Activated effector memory CD4-positive, alpha-beta T cell treated with anti-CD3 and anti-CD28 coated beads, Interleukin-2, amount 50 U/mL, for 16 hours (primary cell): ENCODE measurements around the gene KREMEN2.
A peak's percentile ranks its signal among the peaks of the same experiment; 100 is the strongest.

ENCODE experiments used
- DNase-seq: peaks from one replicate; pipeline ENCODE4 v3.0.0-alpha.2; 2020

KREMEN2 gene

DNA sequence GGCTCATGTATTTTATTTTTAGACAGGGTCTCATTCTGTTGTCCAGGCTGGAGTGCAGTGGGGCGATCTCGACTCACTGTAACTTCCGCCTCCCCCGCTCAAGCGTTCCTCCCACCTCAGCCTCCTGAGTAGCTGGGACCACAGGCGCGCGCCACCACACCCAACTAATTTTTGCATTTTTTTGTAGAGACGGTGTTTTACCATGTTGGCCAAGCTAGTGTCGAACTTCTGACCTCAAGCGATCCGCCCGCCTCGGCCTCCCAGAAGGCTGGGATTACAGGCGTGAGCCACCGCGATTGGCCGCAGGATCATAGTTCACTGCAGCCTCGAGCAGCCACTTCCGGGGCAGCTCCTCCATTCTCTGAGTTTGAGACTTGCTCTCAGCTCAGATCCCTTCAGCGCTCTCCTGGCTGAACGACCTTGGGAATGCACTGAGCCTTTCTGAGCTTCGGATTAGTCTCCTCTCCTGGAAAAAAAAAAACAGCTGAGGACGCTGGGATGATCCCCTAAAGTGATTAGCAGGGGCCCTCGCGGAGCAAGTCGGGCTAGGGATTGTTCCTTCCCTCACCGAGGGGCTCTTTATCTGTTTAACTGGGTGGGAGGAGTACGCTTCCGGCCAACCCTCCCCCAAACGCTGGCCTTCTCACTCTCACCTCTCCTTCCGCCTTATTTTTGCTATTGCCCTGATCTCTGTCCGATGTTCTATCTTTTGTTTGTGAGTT is 17.3 kb downstream of the KREMEN2 start:
- DNase-seq = no peak

DNA sequence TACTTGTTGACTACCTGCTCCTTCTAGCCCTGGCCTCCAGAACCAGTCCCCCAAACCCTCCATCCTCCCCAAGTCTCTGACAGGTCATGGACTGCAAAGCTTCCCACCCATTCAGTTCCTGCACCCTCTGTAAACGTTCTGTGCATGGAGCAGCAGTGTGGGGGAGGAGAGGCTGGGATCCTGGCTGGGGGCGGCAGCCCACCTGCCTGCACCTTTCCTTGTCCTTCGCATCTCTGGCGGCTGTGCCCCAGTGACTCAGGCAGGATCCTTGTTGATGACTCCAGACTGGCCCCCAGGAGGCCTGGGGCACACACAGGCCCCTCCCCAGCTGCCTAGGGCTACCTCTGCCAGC is 17.8 kb downstream of the KREMEN2 start:
- DNase-seq = no peak

DNA sequence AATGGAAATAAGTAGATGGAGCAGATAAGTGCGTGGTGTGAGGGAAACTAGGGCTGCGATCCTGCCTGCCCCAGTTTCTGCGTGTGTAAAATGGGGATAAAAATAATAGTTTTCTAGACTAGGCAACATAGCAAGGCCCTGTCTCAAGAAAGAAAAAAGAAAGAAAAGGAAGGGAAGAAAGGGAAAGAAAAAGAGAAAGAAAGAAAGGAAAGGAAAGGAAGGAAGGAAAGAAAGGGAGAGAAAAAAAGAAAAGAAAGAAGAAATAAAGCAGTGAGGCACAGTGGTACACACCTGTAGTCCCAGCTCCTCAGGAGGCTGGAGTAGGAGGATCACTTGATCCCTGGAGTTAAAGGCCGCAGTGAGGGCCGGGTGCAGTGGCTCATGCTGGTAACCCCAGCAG is 18.3 kb downstream of the KREMEN2 start:
- no peak for DNase-seq

DNA sequence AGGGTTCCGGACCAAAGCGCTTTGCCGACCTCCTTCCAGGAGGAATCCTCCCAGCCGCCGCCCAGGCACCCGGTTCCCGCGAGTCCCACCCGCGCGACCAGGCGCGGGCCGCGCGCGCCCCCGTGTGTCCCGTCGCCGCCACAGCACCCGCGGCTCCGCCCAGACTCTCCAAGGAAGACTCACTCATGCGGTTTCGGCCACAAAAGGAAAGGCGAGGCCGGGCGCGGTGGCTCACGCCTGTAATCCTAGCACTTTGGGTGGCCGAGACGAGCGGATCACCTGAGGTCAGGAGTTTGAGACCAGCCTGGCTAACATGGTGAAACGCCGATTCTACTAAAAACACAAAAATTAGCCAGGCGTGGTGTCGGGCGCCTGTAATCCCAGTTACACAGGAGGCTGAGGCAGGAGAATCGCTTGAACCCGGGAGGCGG is 19.6 kb downstream of the KREMEN2 start:
- peak; percentile 90 for DNase-seq

DNA sequence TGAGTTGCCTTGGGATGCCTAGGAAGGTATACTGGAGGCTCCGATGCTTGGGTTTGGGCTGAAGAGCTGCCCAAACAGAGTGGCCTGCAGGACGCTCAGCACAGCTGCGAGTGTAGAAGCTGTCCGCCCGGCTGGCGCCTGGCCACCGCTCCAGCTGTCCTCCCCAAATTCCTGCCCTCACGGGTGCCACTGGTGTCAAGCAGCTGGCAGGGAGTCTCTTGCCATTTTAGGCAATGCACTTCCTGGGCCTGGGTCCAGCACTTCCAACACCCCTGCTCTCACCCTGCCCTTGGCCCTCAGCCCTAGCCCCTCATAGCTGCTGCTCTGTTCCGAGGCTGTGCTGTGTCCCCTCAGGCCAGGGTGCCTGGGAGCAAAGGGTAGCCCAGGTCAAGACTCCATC is 21.4 kb downstream of the KREMEN2 start:
- DNase-seq = no peak

DNA sequence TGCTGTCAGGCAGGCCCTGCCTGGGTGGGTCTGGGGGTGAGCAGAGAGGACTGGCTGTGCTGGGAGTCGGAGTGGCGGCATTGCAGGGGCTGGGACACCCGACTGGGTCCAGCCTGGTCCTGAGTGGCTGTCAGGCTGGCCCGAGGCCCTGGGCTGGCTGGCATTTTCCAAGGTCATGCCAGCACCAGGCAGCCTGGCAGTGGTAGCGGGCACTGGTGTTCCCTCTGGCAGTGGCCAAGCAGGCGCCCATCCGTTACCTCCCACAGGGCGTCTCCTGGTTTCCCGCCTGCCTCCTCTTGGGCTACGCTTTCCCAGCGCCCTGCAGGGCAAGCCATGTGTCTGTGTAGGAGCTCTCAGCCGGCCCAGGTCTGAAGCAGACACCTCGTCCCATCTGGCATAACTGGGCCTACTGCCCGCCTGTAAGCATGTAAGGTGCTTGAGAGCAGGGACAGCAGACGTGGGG is 21.8 kb downstream of the KREMEN2 start:
- no peak for DNase-seq

DNA sequence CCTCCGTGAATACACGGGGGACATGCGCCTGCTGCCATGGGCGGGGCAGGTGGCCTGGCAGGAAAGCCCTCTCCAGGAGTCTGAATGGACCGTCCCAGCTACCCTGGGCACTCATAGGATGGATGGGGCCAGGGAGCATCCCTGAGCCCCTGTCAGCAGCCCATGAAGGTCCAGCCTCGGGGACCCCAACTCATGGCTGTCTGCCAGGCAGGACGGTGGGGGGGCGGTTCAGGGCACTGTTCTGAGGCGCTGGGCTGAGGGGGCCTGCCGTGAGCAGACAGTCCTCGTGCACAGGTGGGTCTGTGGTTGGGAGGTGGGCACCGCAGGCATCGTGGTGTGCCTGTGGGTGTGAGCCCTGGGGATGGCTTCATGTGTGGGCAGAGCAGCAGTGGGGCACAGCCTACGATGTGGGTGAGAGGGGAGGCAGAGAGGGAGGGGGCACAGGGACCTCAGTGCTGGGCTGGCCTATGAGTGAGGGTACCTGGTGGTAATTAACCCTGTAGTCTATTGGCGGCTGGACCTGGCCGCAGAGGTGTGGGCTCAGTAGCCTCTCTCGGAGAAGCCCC is 22.6 kb downstream of the KREMEN2 start:
- no peak for DNase-seq

DNA sequence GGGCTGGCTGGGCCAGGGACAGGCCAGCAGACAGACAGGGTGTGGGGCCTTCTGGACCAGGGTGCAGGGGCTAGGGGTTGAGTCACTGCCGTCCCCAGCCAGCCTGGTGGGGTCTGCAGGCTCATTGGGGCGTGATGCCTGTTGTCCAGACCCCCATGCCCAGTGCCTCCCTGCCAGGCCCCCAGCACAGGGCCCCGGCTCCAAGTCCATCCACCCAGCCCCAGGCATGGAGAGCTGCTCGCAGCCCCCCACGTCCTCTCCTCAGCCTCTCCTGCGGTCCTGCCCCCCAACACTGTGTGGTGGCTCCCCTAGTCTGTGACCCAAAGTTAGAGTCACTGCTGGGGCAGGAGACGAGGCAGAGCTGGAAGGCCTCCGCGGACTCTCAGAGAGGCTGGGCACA is 23.2 kb downstream of the KREMEN2 start:
- no peak for DNase-seq

DNA sequence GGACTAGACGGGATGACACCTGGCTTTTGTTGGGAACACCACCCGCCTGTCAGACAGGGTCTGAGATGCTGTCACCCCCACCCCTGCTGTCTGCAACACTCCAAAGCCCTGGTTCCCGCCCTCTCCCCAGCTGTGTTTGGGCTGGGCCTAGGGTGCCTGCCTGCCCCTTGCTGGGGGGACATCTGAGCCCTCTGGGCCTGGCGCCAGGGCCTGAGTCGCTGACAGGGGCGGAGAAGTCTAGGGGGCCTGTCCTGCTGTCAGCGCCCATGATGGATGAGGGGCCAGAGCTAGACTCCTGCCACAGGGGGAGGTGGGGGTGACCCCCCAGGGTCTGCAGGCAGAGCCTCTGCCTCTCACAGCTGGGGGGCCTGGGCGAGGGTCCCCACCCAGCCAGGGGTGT is 23.8 kb downstream of the KREMEN2 start:
- DNase-seq = no peak

DNA sequence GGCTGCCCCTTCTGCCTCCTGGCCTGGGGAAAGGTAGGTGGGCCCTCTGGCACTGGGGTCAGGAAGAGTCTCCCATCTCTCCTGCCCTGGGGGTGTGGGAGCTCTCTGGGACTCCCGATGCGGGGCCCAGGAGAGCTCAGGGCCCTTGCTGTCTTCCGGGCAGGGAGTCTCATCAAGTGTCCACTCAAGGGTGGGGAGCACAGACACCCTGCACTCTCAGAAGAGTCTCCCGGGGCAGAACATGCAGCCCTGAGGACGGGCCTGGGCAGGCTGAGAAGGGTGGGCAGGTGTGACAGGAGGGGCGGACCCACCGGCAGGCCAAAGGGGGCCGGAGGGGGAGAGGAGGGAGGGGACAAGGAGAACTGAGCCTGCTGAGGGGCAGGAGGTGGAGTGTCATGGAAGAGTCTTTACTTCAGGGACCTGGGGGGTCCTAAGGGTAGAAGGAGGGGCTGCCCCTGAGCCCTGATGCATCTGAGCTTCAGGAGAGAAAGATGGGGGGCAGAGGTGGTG is 24.6 kb downstream of the KREMEN2 start:
- DNase-seq = no peak

DNA sequence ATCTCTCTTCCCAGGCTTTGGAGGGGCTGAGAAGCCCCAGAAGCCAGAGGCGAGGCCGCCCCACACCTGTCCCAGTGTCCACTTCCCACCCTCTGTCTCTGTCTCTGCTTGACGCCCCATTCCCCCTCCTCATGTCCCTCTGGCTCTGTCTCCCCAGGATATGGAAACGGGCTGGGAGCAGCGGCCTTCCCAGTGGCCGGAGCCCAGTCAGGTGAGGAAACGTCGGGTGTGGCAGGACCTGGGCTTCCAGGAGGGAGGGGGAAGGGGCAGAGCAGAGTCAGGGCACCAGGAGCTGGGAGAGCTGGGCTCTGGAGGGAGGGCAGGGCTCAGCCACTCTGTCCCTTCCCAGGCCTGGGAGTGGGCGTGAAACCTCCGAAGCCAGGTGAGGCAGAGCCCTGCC is 26.8 kb downstream of the KREMEN2 start:
- no peak for DNase-seq

DNA sequence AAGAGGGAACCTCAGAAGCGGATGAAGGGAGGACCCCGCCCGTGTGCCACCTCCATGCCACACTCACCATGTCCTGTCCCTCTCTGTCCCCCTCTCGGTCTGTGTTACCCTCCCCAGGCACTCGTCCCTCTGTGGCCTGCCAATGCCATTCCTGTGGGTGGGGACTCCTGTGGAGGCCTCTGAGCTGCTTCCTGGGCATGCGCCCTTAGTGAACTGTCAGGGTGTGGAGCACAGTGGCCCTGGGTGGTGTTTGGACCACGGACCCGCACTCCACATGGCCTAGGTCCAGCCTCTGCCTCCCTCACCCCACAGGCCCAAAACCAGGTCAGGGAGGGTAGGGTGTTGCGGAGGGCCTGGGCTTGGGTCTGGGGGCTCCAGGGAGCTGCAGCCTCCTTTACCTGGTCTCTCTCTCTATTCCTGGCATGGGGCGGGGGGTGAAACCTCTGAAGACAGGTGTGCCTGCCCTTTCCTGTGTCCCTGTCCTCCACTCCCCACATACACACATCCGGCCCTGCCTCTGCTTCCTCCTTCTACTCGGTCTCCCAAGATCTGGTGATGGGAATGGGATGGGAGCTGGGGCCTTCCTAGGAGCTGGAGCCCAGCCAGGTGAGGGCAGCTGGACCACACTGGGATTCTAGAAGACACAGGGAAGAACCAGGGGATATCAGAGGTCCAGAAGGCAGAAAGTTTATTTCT is 27.6 kb downstream of the KREMEN2 start:
- DNase-seq = no peak

DNA sequence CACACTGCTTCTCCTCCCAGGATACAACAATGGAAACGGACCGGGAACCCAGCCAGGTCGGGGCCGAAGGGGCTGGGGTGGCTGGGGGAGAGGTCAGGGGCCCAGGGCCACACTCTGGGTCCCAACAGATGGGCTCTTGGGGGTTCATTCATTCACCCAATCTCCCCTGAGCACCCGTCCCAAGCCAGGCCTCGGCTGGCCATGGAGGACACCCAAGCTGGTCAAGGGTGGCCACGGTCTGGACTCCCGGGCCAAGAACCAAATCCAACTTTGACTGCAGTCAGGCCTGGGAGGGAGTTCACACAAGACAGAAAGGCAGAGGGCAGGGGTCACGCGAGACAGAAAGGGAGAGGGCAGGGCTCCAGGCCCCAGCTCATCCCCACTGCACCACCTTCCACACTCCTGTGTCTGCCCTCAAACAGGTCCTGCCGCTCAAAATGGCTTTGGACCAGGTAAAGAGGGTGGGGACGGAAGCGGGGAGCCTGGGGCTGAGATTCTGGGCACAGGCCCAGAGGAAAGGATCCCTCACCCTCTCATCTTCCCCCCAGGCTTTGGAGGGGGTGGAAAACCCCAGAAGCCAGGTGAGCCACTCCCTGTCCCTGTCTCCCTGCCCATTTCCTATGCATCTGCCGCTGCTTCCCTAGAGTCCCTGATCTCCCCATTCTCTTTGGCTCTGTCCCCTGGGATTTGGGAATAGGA is 28.5 kb downstream of the KREMEN2 start:
- DNase-seq = no peak

DNA sequence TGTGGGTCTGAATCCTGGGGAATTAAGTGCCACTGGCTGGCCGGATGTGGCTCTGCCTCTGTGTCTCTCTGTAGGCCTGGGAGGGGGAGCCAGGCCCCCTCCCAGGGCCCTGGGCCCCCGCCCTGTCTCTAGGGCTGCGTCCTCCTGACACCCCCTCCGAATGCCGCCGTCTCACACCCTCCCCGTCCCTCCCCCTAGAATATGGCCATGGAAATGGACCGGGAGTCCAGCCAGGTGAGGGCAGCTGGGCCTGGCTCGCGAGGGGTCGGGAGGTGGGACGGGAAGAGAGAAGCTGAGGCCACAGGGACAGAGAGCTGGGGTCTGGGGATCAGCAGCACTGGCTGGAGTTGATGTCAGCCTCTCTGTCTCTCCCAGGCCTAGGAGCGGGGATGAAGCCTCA is 32.2 kb downstream of the KREMEN2 start:
- no peak for DNase-seq

DNA sequence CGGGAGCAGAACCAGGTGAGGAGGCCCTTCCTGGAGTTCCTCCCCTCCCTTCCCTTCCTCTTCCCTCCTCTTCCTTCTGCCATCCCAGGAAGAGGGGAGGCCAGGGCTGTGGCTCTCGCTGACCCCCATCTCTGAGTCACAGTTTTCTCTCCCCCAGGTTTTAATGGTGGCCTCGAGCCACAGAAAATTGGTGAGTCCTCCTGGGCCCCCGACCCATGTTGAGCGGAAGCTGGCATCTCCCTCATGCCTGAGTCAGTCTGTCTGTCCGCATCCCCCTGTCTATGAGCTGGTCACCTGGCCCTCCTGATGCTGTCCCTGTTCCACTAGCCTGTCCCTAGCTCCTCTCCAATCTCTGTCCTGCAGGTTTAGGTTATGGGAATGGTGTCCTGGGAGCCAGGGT is 35.9 kb downstream of the KREMEN2 start:
- no peak for DNase-seq

DNA sequence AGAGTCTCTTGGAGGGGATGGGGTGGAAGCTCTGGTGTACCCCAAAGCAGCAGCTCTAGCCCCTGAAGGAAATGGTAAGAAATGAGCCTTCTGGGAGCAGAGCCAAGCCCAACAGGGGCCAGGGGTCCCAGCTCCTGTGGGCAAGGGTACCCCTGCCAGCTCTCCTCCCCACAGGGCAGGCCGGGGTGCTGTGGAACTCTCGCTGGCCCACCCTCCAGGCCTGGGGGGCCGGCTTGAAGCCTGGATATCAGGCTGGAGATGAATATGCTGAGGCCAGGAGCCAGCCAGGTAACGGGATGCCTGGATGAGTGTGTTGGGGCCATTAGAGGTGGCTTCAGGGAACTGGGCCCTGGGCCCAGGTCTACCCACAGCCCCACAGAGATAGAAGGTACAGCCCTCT is 36.5 kb downstream of the KREMEN2 start:
- no peak for DNase-seq

DNA sequence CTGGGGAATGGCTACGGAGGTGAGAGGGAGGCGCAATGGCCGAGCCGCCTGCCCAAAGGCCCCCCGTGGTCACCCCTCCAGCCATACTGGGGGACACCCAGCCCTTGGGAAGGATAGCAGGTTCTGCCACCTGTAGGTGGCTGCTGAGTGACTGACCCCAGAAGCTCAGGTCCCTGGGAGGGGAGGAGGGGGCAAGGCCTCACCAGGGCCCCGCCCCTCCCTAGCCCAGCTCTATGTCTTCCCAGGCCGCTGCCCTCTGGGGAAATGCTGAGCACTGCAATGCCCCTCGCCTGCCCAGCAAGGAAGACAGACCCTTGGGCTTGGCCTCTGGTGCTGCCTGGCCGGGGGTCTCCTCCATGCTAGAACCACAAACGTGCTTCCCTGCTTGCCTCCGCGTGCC is 37.2 kb downstream of the KREMEN2 start:
- no peak for DNase-seq

DNA sequence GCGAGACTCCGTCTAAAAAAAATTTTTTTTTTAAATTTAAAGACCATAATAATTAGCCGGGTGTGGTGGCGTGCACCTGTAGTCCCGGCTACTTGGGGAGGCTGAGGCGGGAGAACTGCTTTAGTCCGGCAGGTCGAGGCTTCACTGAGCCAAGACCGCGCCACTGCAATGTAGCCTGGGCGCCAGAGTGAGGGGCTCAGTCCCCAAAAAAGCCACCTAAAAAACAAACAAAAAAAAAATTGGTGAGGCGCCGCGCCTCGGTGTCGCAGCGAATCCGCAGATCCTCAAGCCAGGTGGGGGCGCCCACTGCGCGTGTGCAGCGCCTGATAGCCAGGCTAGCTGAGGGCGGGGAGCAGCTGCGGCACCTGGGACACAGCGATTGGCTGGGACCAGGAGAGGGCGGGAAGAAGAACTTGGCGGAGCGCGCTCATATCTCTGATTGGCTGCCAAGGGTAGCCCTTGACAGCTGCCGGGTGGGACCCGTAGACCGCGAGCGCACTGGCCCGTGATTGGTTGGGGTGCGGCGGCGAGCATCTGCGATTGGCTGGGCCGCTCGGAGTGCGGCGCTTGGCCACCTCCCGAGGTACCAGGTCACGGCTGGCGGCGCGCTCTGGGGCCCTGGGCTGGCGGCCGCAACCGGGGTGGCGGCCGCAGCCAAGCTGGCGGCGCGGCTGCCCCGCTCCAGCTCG is 39.7 kb downstream of the KREMEN2 start:
- DNase-seq = peak; percentile 99

DNA sequence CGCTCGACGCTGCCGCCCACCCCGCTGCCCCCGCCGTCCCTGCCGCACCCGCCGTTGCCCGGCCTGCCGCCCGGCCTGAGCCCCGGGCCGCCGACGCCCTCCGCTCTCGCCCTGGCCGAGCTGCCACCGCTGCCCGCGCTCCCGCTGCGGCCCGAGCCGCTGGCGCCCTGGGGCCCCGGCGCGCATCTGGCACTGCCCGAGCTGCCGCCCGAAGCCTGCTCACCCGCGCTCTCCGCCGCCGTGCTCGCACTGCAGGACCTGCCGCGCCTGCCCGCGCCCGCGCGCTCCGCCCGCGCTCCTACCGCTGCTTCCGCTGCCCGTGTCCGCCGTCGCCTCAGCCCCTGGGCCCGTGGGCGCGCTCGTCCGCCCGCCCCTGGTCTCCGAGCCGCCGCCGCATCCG is 40.2 kb downstream of the KREMEN2 start:
- DNase-seq = no peak

DNA sequence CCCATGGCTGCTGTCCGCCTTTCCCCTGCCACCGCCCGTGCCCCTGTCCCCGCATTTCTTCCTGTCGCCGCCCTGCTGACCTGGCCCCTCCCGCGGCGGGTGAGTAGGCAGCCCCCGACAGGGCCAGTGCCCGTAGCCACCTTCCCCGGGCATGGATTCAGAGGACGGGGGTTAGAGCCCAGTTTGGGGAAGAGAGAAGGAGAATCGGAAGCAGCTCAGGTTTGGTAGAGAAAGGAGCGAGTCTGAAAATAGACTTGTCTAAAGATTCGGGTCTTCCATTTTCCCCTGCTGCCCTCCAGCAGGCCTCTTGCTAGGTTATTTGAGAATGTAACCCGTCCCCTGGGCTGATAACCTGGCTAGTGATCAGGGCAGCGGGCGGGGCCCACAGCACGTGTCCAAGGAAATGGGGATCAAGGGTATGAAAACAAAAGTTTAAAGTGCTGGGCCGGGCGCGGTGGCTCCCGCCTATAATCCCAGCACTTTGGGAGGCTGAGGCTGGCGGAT is 40.8 kb downstream of the KREMEN2 start:
- peak; percentile 69 for DNase-seq

DNA sequence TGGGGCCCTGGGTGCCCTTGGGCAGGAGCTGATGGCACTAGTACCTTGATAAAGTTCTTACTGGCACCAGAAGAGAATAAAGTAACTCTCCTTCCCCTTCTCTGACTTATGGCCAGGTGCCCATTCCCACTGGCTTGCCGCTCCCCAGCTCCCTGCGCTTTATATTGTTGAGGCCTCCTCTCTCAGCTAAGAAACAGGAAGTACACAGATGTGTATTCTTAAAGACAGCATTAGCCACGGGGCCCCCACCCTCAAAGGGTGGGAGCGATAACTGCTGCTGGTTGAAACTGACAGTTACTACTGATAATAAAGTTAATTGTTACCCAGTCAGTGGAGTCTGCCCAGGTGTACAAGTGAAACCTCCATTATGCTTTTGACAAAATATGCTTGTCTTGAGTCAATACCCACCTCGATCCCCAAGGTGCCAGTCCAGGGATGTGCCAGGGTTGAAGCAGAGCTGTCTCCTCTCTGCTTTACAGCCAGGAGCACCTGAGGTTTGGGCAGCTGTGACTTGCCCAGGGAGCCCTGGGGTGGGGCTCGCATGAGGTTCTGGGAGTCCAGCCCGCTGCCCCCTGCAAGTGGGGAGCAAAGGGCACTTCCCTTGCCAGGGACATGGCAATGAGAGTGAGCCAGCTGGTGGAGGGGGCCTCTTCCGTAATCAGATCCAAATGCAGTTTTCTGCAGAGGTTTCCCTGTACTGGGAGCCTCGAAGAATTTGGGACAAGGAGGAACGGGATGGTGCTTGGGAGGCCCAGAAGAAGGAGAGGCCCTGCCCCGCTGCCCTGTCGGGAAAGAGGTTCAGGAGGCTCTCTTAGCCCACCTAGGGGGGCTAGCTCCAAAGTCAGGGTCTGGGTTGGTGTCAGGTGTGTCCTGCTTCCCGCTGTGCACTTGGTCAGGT is 43.2 kb downstream of the KREMEN2 start:
- DNase-seq = no peak
